Measurements from ENCODE around the gene ELOF1.
"Not testable (repeated sequence)": the region's sequence is repeated elsewhere in the genome, so short reads cannot be mapped to it uniquely, and the experiment has no call there.

Gene ELOF1

GRCh38 chr19:11570039-11570462 lies 11.0 kb upstream of the ELOF1 start:
- DNase-seq (ENCODE audit: low read depth in 2 of 2): no peak

GRCh38 chr19:11566164-11566563 lies 7.1 kb upstream of the ELOF1 start:
- DNase-seq (ENCODE audit: low read depth in 2 of 2): no peak

GRCh38 chr19:11565649-11565980 lies 6.6 kb upstream of the ELOF1 start:
- not testable (repeated sequence) for DNase-seq (ENCODE audit: low read depth in 2 of 2)

- DNase-seq (ENCODE audit: low read depth in 2 of 2): not testable (repeated sequence)
Measured at GRCh38 chr19:11564082-11564807, 5.2 kb upstream of the ELOF1 start.

- DNase-seq (ENCODE audit: low read depth in 2 of 2): no peak
Measured at GRCh38 chr19:11563532-11563931, 4.5 kb upstream of the ELOF1 start.

GRCh38 chr19:11560404-11561051 lies 1.5 kb upstream of the ELOF1 start:
- DNase-seq (ENCODE audit: low read depth in 2 of 2): peak in 1 of 2 experiments; percentile 40

GRCh38 chr19:11556634-11557420 lies 2.2 kb downstream of the ELOF1 start:
- no peak for DNase-seq (ENCODE audit: low read depth in 2 of 2)

- no peak for DNase-seq (ENCODE audit: low read depth in 2 of 2)
Measured at GRCh38 chr19:11555246-11555645, 3.8 kb downstream of the ELOF1 start.

- no peak for DNase-seq (ENCODE audit: low read depth in 2 of 2)
Measured at GRCh38 chr19:11554160-11554559, 4.9 kb downstream of the ELOF1 start.

GRCh38 chr19:11552666-11553372 lies 6.2 kb downstream of the ELOF1 start:
- DNase-seq (ENCODE audit: low read depth in 2 of 2): no peak

GRCh38 chr19:11551603-11552235 lies 7.3 kb downstream of the ELOF1 start:
- no peak for DNase-seq (ENCODE audit: low read depth in 2 of 2)

GRCh38 chr19:11550265-11550664 lies 8.8 kb downstream of the ELOF1 start:
- DNase-seq (ENCODE audit: low read depth in 2 of 2): no peak

- DNase-seq (ENCODE audit: low read depth in 2 of 2): no peak
Measured at GRCh38 chr19:11549386-11549953, 9.6 kb downstream of the ELOF1 start.

- DNase-seq (ENCODE audit: low read depth in 2 of 2): no peak
Measured at GRCh38 chr19:11547929-11548700, 10.9 kb downstream of the ELOF1 start.

GRCh38 chr19:11541238-11541637 lies 17.8 kb downstream of the ELOF1 start:
- DNase-seq (ENCODE audit: low read depth in 2 of 2): no peak

- DNase-seq (ENCODE audit: low read depth in 2 of 2): no peak
Measured at GRCh38 chr19:11540645-11541044, 18.4 kb downstream of the ELOF1 start.

GRCh38 chr19:11539495-11540365 lies 19.3 kb downstream of the ELOF1 start:
- peak; percentile 31 to 35 for DNase-seq (ENCODE audit: low read depth in 2 of 2)

- DNase-seq (ENCODE audit: low read depth in 2 of 2): peak; percentile 75 to 82
Measured at GRCh38 chr19:11538232-11539036, 20.6 kb downstream of the ELOF1 start, which contains the start of gene CNN1. Gene CNN1 (plus strand): TSS chr19:11538851. CDS start chr19:11538928, 77 bp downstream.
